Measurements from ENCODE around the gene OVCA2.

OVCA2 gene

DNA sequence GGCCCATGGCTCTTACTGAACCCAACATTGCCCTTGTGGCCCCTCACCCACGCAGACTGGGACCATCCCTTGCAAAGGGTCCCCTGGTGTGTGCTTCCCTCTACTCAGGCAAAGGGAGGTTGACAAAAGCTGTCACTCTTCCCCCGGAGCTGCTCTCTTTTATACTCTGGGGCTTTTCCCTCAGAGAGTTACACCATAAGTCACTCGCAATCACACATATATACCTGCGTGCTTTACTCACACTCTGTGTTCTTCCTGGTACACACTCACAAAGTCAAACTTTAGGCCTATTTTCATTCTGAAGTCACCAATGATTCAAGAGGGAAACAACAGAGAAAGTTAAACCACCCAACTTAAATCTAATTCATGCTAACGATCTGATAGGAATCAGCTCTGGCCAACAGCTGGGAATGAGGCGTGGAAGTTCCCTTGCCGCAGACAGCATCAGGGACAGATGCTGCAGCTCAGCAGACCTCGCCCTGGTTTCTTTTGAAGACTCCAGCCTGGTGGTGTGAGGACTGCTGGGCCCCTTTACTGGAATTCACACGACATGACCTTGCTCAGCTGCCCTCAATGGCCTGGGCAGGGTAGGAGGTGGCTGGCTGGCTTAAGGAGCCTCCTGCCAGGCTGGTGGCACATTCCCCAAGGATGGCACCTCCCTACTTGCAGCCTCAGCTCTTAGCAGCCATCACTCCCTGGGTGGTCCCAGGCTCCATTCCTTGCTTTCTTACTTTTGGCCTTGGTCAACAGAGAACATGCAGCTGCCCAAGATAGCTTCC lies 40.4 kb downstream of the OVCA2 start:
- peak overlapping the region; percentile 15 for H3K27ac Mint-ChIP-seq
- H3K27me3 Mint-ChIP-seq (ENCODE audit: low read depth, poor library complexity) = no peaks in the 10 kb centered on the region
- H3K9me3 Mint-ChIP-seq = no peaks in the 10 kb centered on the region
- H3K4me1 Mint-ChIP-seq = peaks cover 45% of the 10 kb centered on the region
- H3K4me3 Mint-ChIP-seq = no peak overlapping the region
- H3K36me3 Mint-ChIP-seq (ENCODE audit: low read depth) = peaks cover 54% of the 10 kb centered on the region
- no peak for DNase-seq
- TF ChIP-seq, protein P1, sequence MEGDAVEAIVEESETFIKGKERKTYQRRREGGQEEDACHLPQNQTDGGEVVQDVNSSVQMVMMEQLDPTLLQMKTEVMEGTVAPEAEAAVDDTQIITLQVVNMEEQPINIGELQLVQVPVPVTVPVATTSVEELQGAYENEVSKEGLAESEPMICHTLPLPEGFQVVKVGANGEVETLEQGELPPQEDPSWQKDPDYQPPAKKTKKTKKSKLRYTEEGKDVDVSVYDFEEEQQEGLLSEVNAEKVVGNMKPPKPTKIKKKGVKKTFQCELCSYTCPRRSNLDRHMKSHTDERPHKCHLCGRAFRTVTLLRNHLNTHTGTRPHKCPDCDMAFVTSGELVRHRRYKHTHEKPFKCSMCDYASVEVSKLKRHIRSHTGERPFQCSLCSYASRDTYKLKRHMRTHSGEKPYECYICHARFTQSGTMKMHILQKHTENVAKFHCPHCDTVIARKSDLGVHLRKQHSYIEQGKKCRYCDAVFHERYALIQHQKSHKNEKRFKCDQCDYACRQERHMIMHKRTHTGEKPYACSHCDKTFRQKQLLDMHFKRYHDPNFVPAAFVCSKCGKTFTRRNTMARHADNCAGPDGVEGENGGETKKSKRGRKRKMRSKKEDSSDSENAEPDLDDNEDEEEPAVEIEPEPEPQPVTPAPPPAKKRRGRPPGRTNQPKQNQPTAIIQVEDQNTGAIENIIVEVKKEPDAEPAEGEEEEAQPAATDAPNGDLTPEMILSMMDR (IDR thresholded peaks at IDR 0.05) = no peak

DNA sequence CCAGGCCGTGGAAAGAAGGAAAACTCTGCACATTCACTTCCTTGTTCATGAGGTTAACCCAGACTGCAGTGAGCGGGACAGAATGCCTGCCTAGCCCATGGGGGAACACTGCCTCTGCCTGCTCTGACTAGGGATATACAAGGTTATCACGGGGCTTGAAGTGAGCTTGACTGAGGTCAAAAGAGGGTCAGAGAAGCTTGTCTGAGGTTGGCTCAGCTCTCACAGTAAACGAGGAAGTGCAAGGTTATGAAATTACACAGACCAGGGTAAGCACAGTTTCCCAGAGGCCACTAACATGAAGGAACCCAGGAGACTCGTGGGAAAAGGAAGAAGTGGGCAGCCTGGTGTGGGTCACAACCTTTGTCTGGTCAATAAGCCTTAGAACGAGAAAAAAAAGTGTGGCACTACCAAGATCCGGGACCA lies 41.8 kb downstream of the OVCA2 start:
- no peak for DNase-seq
- H3K4me3 Mint-ChIP-seq = no peak overlapping the region
- H3K36me3 Mint-ChIP-seq (ENCODE audit: low read depth) = peaks cover 40% of the 10 kb centered on the region
- no peaks in the 10 kb centered on the region for H3K9me3 Mint-ChIP-seq
- H3K27me3 Mint-ChIP-seq (ENCODE audit: low read depth, poor library complexity) = no peaks in the 10 kb centered on the region
- TF ChIP-seq, protein P1 (IDR thresholded peaks at IDR 0.05) = no peak
- peaks cover 49% of the 10 kb centered on the region for H3K4me1 Mint-ChIP-seq
- peak overlapping the region; percentile 88 for H3K27ac Mint-ChIP-seq

DNA sequence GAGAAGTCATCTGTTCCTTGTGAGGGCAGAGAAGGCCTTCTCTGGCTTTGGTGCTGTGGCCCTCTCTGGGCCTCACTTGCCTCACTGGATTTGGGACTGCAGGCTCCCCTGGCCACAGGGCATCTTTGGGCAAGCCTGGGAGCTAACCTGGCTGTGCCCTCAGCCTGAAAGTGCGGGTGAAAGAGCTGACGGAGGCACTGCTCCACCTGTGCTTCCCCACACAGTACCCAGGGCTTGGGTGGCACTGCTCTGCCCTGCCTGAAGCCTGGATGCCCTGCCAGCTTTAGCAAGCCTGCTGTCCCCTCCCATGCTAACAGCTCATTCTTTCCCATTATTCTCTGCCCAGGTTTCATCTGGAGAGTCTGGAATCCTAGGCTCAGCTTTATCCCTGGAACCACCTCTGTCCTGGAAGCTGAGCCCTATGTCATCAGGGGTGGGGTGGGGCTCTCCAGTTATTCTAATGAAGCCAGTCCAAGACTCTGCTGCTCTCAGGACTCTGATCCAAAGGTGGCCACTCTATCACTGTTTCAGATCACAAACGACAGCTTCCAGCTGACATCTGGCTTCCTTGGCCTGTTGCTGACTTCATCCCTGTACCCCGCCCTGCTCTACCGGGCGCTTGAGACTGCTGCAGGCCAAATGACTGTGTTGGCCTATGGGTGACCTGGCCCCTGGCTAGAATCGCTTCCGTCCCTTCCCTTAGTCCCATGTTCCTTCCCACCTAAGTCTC lies 42.4 kb downstream of the OVCA2 start:
- DNase-seq = no peak

DNA sequence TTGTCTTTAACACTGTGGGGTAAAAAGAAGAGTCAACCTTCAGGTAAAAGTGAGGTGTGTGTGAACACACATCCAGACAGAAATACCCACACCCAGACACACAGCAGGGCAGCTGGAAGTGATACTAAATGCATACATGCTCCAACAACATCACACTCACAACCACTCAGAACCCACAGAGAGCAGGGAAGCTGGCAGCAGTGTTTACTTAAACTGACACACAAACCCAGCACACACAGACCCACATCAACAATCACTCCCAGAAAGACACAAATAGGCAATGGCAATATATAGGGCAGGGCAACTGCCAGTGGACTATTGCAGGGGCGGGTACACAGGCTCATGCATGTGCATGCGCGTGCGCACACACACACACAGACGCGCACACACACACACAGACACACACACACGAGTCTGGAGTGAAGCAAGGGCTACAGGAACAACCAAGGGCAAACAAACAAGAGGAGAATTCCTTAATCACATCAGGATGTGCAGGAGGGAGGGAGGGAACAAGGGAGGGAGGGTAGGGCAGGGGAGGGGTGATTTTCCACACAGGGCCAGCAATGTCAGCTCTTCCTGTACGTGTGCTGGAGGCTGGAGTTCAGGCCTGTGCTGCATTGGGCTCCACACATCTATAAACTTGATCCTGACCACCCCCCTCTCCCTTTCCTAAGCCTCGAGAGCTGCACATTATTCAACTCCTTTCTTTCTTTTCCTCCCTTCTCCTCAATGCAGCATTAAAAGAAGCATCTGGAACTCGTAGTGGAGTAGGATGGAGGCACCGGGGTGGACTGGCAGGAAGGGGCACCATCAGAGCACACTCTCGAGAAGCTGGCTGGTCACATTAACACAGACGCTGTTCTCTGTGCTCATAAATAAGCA lies 43.2 kb downstream of the OVCA2 start:
- Mint-ChIP-seq H3K27ac (peak overlapping the region; percentile 96), H3K27me3 (ENCODE audit: low read depth, poor library complexity) (no peaks in the 10 kb centered on the region), H3K36me3 (ENCODE audit: low read depth) (peaks cover 26% of the 10 kb centered on the region), H3K4me1 (peaks cover 63% of the 10 kb centered on the region), H3K4me3 (no peak overlapping the region), H3K9me3 (no peaks in the 10 kb centered on the region)
- no peak for DNase-seq
- TF ChIP-seq, protein P1 (IDR thresholded peaks at IDR 0.05) = no peak

More for the DNA sequence above, 42.4 kb downstream of the OVCA2 start:
- Mint-ChIP-seq H3K4me3 (no peak overlapping the region), H3K27ac (peak overlapping the region; percentile 96), H3K4me1 (peaks cover 55% of the 10 kb centered on the region), H3K36me3 (ENCODE audit: low read depth) (peaks cover 34% of the 10 kb centered on the region), H3K27me3 (ENCODE audit: low read depth, poor library complexity) (no peaks in the 10 kb centered on the region), H3K9me3 (no peaks in the 10 kb centered on the region)
- TF ChIP-seq, protein P1 (IDR thresholded peaks at IDR 0.05) = no peak

DNA sequence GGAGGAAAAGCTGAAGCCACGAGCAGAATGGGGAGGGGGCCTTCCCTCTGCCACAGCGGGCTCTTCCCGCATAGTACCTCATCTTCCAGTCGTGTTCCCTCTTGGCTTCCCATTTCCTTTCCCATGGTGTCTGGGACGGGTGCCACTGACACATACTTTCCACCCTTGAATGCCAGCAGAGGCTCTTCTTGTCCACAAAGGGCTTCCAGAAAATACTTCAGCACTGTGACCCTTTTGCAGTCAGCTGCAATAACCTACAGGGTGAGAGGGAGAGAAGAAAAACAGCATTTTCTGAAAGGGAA lies 43.8 kb downstream of the OVCA2 start:
- H3K4me3 Mint-ChIP-seq = peak overlapping the region; percentile 7
- H3K27ac Mint-ChIP-seq = peak overlapping the region; percentile 66
- H3K9me3 Mint-ChIP-seq = no peaks in the 10 kb centered on the region
- peaks cover 69% of the 10 kb centered on the region for H3K4me1 Mint-ChIP-seq
- DNase-seq = no peak
- no peaks in the 10 kb centered on the region for H3K27me3 Mint-ChIP-seq (ENCODE audit: low read depth, poor library complexity)
- peaks cover 22% of the 10 kb centered on the region for H3K36me3 Mint-ChIP-seq (ENCODE audit: low read depth)
- TF ChIP-seq, protein P1 (IDR thresholded peaks at IDR 0.05) = no peak
